ENCODE measurements around the gene HS3ST4.

DNA sequence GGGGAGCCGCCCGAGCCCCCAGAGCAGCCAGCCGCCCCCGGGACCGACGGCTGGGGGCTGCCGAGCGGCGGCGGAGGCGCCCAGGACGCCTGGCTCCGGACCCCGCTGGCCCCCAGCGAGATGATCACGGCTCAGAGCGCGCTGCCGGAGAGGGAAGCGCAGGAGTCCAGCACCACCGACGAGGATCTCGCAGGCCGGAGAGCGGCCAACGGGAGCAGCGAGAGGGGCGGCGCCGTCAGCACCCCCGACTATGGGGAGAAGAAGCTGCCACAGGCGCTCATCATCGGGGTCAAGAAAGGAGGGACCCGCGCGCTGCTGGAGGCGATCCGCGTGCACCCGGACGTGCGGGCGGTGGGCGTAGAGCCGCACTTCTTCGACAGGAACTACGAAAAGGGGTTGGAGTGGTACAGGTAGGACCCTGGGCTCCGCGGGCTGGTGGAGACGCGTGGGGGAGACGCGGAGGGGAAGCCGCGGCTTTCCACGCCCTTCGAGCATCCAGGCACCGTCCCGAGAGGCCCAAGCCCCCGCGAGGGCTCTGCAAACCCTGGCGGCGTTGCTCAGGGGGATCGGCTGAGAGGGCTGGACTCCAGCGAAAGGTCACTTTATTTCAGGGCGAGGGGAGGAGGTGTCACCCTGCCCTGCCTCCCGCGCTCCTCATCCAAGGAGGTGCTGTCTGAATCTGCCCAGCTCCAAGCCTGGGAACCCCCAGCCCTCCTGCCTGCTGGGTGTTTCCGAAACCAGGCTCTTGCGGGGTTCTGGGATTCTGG is 1.2 kb downstream of the HS3ST4 start:
- no peak for TF ChIP-seq POLR2A (IDR thresholded peaks at IDR 0.05)
- TF ChIP-seq, protein P1, sequence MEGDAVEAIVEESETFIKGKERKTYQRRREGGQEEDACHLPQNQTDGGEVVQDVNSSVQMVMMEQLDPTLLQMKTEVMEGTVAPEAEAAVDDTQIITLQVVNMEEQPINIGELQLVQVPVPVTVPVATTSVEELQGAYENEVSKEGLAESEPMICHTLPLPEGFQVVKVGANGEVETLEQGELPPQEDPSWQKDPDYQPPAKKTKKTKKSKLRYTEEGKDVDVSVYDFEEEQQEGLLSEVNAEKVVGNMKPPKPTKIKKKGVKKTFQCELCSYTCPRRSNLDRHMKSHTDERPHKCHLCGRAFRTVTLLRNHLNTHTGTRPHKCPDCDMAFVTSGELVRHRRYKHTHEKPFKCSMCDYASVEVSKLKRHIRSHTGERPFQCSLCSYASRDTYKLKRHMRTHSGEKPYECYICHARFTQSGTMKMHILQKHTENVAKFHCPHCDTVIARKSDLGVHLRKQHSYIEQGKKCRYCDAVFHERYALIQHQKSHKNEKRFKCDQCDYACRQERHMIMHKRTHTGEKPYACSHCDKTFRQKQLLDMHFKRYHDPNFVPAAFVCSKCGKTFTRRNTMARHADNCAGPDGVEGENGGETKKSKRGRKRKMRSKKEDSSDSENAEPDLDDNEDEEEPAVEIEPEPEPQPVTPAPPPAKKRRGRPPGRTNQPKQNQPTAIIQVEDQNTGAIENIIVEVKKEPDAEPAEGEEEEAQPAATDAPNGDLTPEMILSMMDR (IDR thresholded peaks at IDR 0.05), result no peak
